BJ (cell line): ENCODE results near the gene HOXC11. TPM values are rescaled to one million over a fixed set of nuclear protein-coding genes. Genes with fewer than 3 reads are reported as not detected.
A peak's percentile ranks its signal among the peaks of the same experiment; 100 is the strongest.

Experiments
- CTCF ChIA-PET: fragments of 350-600 bp; formaldehyde crosslinking; extraction: SDS; loops from one replicate; lab custom pipeline; 2021; ENCODE audit warnings: antibody characterized with exemption, inconsistent platforms; lab: Yijun Ruan, JAX
- POLR2A ChIA-PET: fragments of 300-600 bp; sonication (Branson Sonifier 250); formaldehyde crosslinking; extraction: SDS; loops from one replicate; lab custom pipeline; 2021; ENCODE audit warnings: antibody characterized with exemption; lab: Charles Lee
- DNase-seq: peaks from one replicate; pipeline ENCODE4 v3.0.0-alpha.2; 2011; ENCODE audit warnings: low read depth
- H3K27me3 ChIP-seq: 2 replicates; pipeline ENCODE4 v1.6.0; 2011; ENCODE audit warnings: low read length; ENCODE audit not compliant: control insufficient read depth, insufficient read depth
- H3K36me3 ChIP-seq: 2 replicates; pipeline ENCODE4 v1.5.1; 2011; ENCODE audit warnings: low read length; ENCODE audit not compliant: control insufficient read depth, insufficient read depth
- H3K4me3 ChIP-seq: 2 replicates; pipeline ENCODE4 v1.5.1; 2011; ENCODE audit warnings: low read depth, mild to moderate bottlenecking, control low read depth, low read length
- CTCF ChIP-seq: IDR thresholded peaks from 2 replicates; pipeline ENCODE4 v1.5.1; 2011; ENCODE audit warnings: low read depth, mild to moderate bottlenecking, control low read depth, inconsistent platforms, low read length, moderate library complexity; ENCODE audit not compliant: insufficient read depth
- polyA plus RNA-seq: library from polyadenylated mRNA; depleted of rRNA; stranded (reverse); fragments of >200 nt; gene quantifications from 2 replicates; pipeline ENCODE4 v1.2.3, GENCODE V29; 2011

The HOXC11 gene
- polyA plus RNA-seq, 1 experiment: 4.9 TPM

- POLR2A ChIA-PET: no interaction called here
- Histone ChIP-seq H3K27me3 (no peaks in the 10 kb centered on the region; the same call in none of the 2 replicates), H3K4me3 (peak within 1 kb of the TSS; percentile 64), H3K36me3 (no peaks in the 10 kb centered on the region)
- CTCF ChIA-PET: interaction anchor here (0.6 to 1.3 kb wide), 5 partner anchors 10 to 326 kb away, joined by 3 read pairs; partner anchors contain the start of gene HOXC10
- no peak for DNase-seq
- no peak for TF ChIP-seq CTCF
These were observed 1.4 kb downstream of the HOXC11 start, which contains the start of gene HOTAIR for GRCh38 chr12:53974084-53975063. TSS of gene HOTAIR (minus strand) at chr12:53974954.

- no peaks in the 10 kb centered on the region for H3K36me3 ChIP-seq
- H3K27me3 ChIP-seq: no peaks in the 10 kb centered on the region; the same call in none of the 2 replicates
- CTCF ChIA-PET: interaction anchor here (0.6 to 2.3 kb wide), 5 partner anchors 10 to 362 kb away, joined by 3 to 14 read pairs (median 3); partner anchors contain the start of gene HOXC10
- POLR2A ChIA-PET: no interaction called here
- peak overlapping the region; percentile 64 for H3K4me3 ChIP-seq
- no peak for DNase-seq
- no peak for TF ChIP-seq CTCF
These were observed 2.1 kb downstream of the HOXC11 start for GRCh38 chr12:53975064-53975471.

- no peak for TF ChIP-seq CTCF
- no peak for DNase-seq
- Histone ChIP-seq H3K27me3 (no peaks in the 10 kb centered on the region; the same call in none of the 2 replicates), H3K36me3 (no peaks in the 10 kb centered on the region), H3K4me3 (peak overlapping the region; percentile 64)
- ChIA-PET CTCF (interaction anchor here (0.6 to 2.3 kb wide), 5 partner anchors 9 to 362 kb away, joined by 3 to 14 read pairs (median 4); partner anchors contain the start of genes HOXC10 and HOXC9), POLR2A (no interaction called here)
These were observed 2.7 kb downstream of the HOXC11 start for GRCh38 chr12:53975479-53976152.

GRCh38 chr12:53976172-53976822 lies 3.4 kb downstream of the HOXC11 start:
- ChIA-PET CTCF (interaction anchor here (0.9 to 2.3 kb wide), 4 partner anchors 9 to 232 kb away, joined by 3 to 14 read pairs (median 6); partner anchors contain the start of genes HOXC10 and HOXC9), POLR2A (no interaction called here)
- peak overlapping the region; percentile 17; the same call in 1 of the 2 replicates for H3K4me3 ChIP-seq
- TF ChIP-seq CTCF: no peak
- no peaks in the 10 kb centered on the region; the same call in none of the 2 replicates for H3K27me3 ChIP-seq
- peak; percentile 75 for DNase-seq
- no peaks in the 10 kb centered on the region for H3K36me3 ChIP-seq
